Dedifferentiated amniotic fluid mesenchymal stem cell (primary cell): Measurements from ENCODE around the gene PRR5L.
"Not testable (repeated sequence)": the region's sequence is repeated elsewhere in the genome, so short reads cannot be mapped to it uniquely, and the experiment has no call there.

Experiments
- DNase-seq: peaks from one replicate; pipeline ENCODE4 v3.0.0-alpha.2; 2016; ENCODE audit errors: extremely low spot score

Gene PRR5L

GRCh38 chr11:36460220-36460619 is 164.1 kb downstream of the PRR5L start:
- no peak for DNase-seq

- DNase-seq, result no peak
Measured at GRCh38 chr11:36462321-36462720, 166.2 kb downstream of the PRR5L start.

- DNase-seq, result no peak
Measured at GRCh38 chr11:36463781-36464180, 167.7 kb downstream of the PRR5L start.

- DNase-seq, result no peak
Measured at GRCh38 chr11:36464720-36465119, 168.6 kb downstream of the PRR5L start.

DNA sequence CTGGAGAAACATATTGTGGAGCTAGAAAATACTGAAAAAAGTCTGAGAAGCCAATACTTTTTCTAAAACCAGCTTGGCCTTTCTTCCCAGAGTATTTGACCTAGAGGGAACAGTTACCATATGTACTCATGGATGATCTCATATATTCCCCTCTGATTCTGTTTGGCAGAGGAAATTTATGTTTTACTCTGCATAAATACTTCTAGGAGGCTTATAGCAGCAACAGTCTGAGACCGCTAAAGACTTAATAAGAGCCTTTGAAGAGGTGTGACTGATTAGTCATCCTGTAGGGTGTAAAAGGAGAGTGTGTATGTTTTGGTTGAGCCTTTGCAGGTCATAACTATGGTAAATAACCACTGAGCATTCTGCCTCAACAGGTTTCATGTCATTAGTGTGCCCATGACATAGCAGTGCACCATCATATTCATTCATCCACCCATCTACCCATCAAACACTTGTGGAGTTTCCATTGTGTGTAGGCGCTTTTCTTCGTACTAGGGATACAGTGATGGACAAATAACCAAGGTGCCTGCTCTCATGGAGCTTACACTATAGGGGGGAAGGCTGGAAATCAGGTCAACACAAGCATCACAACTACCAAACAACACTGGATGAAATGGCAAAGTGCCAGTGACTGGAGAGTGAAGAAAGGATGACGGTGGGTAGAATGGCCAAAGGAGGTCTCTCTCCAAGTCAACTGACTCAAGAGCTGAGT is 169.5 kb downstream of the PRR5L start:
- no peak for DNase-seq

- no peak for DNase-seq
Measured at GRCh38 chr11:36467012-36467411, 170.9 kb downstream of the PRR5L start.

DNA sequence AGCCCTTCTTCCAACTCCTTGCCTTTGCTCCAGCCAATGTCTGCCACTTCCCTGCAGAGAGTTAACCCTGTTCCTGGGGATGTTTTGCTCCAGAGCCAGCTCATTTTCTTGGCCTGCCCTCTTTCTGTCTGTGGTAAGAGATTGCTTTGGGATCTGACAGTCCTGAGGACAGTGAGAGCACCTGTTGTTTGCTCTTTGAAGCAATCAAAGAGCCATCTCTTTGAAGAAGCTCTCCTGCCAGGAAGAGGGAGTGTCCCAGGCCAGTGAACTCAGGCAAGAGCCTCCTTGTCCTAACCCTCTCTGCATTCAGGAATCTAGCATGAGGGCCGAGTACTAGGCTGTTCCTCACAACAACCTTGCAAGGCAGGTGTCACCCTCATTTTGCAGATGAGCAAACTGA is 171.8 kb downstream of the PRR5L start:
- DNase-seq, result no peak

GRCh38 chr11:36469063-36469462 is 173.0 kb downstream of the PRR5L start:
- no peak for DNase-seq

DNA sequence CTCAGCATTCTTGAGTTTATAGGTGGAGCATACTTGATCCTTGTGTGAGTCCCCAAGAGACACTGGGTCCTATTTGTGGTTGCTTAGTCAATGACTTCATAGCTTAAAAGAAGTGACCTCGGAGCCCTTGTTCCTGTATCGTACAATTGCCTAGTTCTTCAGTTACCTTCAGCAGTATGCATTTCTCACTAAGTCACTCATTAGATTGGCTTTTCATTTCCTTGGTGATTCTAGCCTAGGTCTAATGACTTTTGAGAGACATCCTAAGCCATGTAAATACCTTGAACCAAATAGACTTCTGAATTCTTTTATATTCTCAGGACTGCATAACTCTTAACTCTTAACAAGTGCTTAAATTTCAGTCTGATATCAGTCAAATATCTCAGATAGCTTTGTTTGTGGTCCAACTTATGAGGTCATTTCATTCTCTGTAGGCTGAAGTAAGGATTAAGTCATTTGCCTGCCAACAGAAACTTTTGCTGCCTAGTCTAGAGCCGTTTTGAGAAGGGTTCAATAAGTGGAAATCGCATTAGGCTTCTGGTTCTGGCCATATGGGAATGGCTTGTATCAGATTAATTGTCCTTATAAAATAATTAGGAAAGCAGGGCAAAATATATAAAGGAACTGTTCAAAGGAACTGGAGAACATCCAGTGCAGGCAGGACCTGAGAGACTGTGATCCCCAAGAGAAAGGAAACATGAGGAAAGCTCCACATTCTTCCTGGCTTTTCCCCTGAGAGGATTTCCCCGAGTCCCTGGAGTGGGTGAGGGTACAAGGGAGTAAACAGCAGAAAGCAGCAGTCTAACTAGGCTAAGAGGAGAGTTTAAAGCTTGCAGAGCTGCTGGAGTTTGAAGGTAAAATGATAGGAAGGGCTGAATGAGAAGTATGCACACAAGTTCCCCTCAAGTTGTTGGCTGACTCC is 174.1 kb downstream of the PRR5L start:
- DNase-seq, result peak; percentile 45

GRCh38 chr11:36471577-36471976 is 175.5 kb downstream of the PRR5L start:
- DNase-seq, result no peak

DNA sequence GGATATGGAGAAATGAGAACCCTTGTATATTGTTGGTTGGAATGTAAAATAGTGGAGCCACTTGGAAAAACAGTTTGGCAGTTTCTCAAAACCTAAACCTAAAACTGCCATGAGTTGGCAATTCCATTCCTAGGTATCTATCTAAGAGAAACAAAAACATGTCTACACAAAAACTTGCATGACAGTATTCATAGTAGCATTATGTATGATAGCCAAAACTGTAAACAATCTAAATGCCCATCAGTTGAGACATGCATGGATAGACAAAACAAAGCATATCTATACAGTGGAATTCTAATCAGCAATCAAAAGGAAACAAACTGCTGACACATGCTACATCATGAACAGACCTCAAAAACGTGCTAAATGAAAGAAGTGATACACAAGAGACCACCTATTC is 179.1 kb downstream of the PRR5L start:
- DNase-seq, result no peak

- DNase-seq, result peak; percentile 72
Measured at GRCh38 chr11:36478700-36479329, 182.7 kb downstream of the PRR5L start.

GRCh38 chr11:36480833-36481232 is 184.7 kb downstream of the PRR5L start:
- no peak for DNase-seq

- DNase-seq, result not testable (repeated sequence)
Measured at GRCh38 chr11:36483042-36483441, 187.0 kb downstream of the PRR5L start.

- DNase-seq, result no peak
Measured at GRCh38 chr11:36485298-36486002, 189.4 kb downstream of the PRR5L start.

DNA sequence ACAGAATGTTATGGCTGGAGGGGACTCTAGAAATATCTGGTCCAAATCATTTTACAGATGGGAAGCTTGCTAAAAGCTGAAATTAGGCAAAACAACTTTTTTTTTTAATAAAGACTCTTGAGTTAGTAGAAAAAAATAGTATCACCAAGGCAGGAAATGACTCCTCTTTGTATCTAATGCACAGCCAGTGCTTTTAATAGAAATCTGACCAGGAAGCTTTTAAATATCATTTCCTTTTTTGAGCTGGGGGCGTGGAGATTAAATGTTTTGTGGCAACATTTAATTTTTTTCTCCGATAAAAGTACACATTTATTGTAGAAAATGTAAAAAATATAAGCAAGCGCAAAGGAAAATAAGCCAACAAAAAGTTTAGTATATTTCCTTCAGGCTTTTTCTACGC is 191.5 kb downstream of the PRR5L start:
- DNase-seq, result no peak

DNA sequence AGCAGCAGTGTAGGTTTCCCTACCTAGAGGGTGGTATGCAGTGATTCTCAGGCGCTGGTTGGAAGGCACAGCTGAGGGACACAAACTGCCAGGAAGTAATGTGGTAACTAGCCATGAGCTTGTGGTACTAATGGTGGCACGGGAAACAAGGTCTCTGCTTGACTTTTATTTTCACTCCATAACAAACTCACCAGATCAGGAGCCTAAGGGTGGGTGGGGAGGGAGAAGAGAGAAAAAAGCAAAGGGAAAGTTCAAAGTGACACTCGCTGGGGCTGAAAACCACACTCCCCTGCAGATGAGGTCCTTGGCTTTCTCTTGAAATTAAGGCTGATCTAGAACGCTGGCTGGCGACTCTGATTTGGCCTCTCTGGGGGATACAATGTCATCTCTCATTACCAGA is 192.0 kb downstream of the PRR5L start:
- no peak for DNase-seq

- no peak for DNase-seq
Measured at GRCh38 chr11:36490026-36490806, 194.1 kb downstream of the PRR5L start.

- DNase-seq, result peak; percentile 66
Measured at GRCh38 chr11:36492724-36493304, 196.7 kb downstream of the PRR5L start.

- DNase-seq, result no peak
Measured at GRCh38 chr11:36493332-36493731, 197.2 kb downstream of the PRR5L start.

DNA sequence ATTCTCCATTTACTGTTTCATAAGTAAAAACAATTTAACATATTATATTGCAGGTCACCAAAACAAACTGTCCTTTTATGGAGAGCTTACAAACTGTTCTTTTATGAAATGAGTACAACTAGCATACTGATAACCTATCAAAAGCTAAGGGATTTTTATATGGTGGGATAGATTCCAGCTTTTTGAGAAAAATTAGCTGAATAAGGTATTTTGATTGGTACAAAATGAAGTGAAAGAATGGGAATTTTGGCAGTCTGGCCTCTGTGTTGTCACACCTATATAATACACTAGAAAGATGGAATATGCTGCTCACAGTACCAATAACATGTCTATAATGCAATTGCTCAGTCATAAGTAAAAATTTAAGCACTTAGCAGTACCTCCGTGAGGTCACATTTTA is 202.6 kb downstream of the PRR5L start:
- no peak for DNase-seq
